GM12891 (cell line): ENCODE data around the gene PAPOLA.

Experiments
- POLR2A ChIP-seq: IDR thresholded peaks from 2 replicates; pipeline ENCODE4 v1.6.1; 2011; ENCODE audit warnings: low read depth, low read length, control low read depth
- TAF1 ChIP-seq: IDR thresholded peaks from 2 replicates; pipeline ENCODE4 v1.6.1; 2011; ENCODE audit warnings: low read depth, low read length, control low read depth

GRCh38 chr14:96493178-96493577 is 9.0 kb upstream of the PAPOLA start:
- no peak for TF ChIP-seq TAF1
- TF ChIP-seq POLR2A, result no peak
